ENCODE measurements around the gene TTLL10.
"Not testable (repeated sequence)": the region's sequence is repeated elsewhere in the genome, so short reads cannot be mapped to it uniquely, and the experiment has no call there.

TTLL10 gene

GRCh38 chr1:1134300-1134970 lies 39.2 kb upstream of the TTLL10 start:
- Histone ChIP-seq H3K27me3 (ENCODE audit: insufficient read depth, low read length) (peaks cover 16% of the 10 kb centered on the region), H3K36me3 (ENCODE audit: insufficient read depth, low read length) (no peaks in the 10 kb centered on the region), H3K9me3 (ENCODE audit: low read length) (peaks cover 3% of the 10 kb centered on the region), H3K4me1 (ENCODE audit: insufficient read depth, low read length) (peaks cover 13% of the 10 kb centered on the region), H3K4me3 (ENCODE audit: low read length) (no peak overlapping the region), H2AFZ (ENCODE audit: low read depth, low read length) (no peak overlapping the region)

- H3K27me3 ChIP-seq (ENCODE audit: insufficient read depth, low read length): peaks cover 16% of the 10 kb centered on the region
- peaks cover 3% of the 10 kb centered on the region for H3K9me3 ChIP-seq (ENCODE audit: low read length)
- H3K4me3 ChIP-seq (ENCODE audit: low read length): no peak overlapping the region
- H3K4me1 ChIP-seq (ENCODE audit: insufficient read depth, low read length): peaks cover 13% of the 10 kb centered on the region
- H3K36me3 ChIP-seq (ENCODE audit: insufficient read depth, low read length): no peaks in the 10 kb centered on the region
- H2AFZ ChIP-seq (ENCODE audit: low read depth, low read length): no peak overlapping the region
Measured at GRCh38 chr1:1135339-1136136, 38.1 kb upstream of the TTLL10 start.

- H3K4me1 ChIP-seq (ENCODE audit: insufficient read depth, low read length): peaks cover 13% of the 10 kb centered on the region
- peaks cover 16% of the 10 kb centered on the region for H3K27me3 ChIP-seq (ENCODE audit: insufficient read depth, low read length)
- peaks cover 3% of the 10 kb centered on the region for H3K9me3 ChIP-seq (ENCODE audit: low read length)
- H3K4me3 ChIP-seq (ENCODE audit: low read length): no peak overlapping the region
- no peak overlapping the region for H2AFZ ChIP-seq (ENCODE audit: low read depth, low read length)
- no peaks in the 10 kb centered on the region for H3K36me3 ChIP-seq (ENCODE audit: insufficient read depth, low read length)
Measured at GRCh38 chr1:1136547-1137230, 37.0 kb upstream of the TTLL10 start.

- H3K9me3 ChIP-seq (ENCODE audit: low read length): peaks cover 3% of the 10 kb centered on the region
- no peaks in the 10 kb centered on the region for H3K36me3 ChIP-seq (ENCODE audit: insufficient read depth, low read length)
- H3K4me3 ChIP-seq (ENCODE audit: low read length): no peak overlapping the region
- peaks cover 18% of the 10 kb centered on the region for H3K27me3 ChIP-seq (ENCODE audit: insufficient read depth, low read length)
- H3K4me1 ChIP-seq (ENCODE audit: insufficient read depth, low read length): peaks cover 13% of the 10 kb centered on the region
- H2AFZ ChIP-seq (ENCODE audit: low read depth, low read length): no peak overlapping the region
Measured at GRCh38 chr1:1137256-1138045, 36.2 kb upstream of the TTLL10 start.

GRCh38 chr1:1140673-1141072 lies 33.0 kb upstream of the TTLL10 start:
- Histone ChIP-seq H3K27me3 (ENCODE audit: insufficient read depth, low read length) (peaks cover 26% of the 10 kb centered on the region), H2AFZ (ENCODE audit: low read depth, low read length) (no peak overlapping the region), H3K4me1 (ENCODE audit: insufficient read depth, low read length) (peaks cover 14% of the 10 kb centered on the region), H3K9me3 (ENCODE audit: low read length) (no peaks in the 10 kb centered on the region), H3K36me3 (ENCODE audit: insufficient read depth, low read length) (no peaks in the 10 kb centered on the region), H3K4me3 (ENCODE audit: low read length) (no peak overlapping the region)

GRCh38 chr1:1141244-1141910 lies 32.3 kb upstream of the TTLL10 start:
- Histone ChIP-seq H2AFZ (ENCODE audit: low read depth, low read length) (no peak overlapping the region), H3K4me3 (ENCODE audit: low read length) (no peak overlapping the region), H3K36me3 (ENCODE audit: insufficient read depth, low read length) (no peaks in the 10 kb centered on the region), H3K9me3 (ENCODE audit: low read length) (no peaks in the 10 kb centered on the region), H3K4me1 (ENCODE audit: insufficient read depth, low read length) (peaks cover 6% of the 10 kb centered on the region), H3K27me3 (ENCODE audit: insufficient read depth, low read length) (peaks cover 26% of the 10 kb centered on the region)

- Histone ChIP-seq H3K9me3 (ENCODE audit: low read length) (no peaks in the 10 kb centered on the region), H2AFZ (ENCODE audit: low read depth, low read length) (no peak overlapping the region), H3K27me3 (ENCODE audit: insufficient read depth, low read length) (peaks cover 22% of the 10 kb centered on the region), H3K4me3 (ENCODE audit: low read length) (no peak overlapping the region), H3K4me1 (ENCODE audit: insufficient read depth, low read length) (peaks cover 4% of the 10 kb centered on the region), H3K36me3 (ENCODE audit: insufficient read depth, low read length) (no peaks in the 10 kb centered on the region)
Measured at GRCh38 chr1:1141911-1142250, 31.8 kb upstream of the TTLL10 start.

- peaks cover 18% of the 10 kb centered on the region for H3K27me3 ChIP-seq (ENCODE audit: insufficient read depth, low read length)
- H3K4me3 ChIP-seq (ENCODE audit: low read length); H3K4me1 ChIP-seq (ENCODE audit: insufficient read depth, low read length); H2AFZ ChIP-seq (ENCODE audit: low read depth, low read length); H3K36me3 ChIP-seq (ENCODE audit: insufficient read depth, low read length); H3K9me3 ChIP-seq (ENCODE audit: low read length): not testable (repeated sequence)
Measured at GRCh38 chr1:1142352-1142751, 31.3 kb upstream of the TTLL10 start.

GRCh38 chr1:1142844-1143243 lies 30.8 kb upstream of the TTLL10 start:
- Histone ChIP-seq H3K9me3 (ENCODE audit: low read length) (no peaks in the 10 kb centered on the region), H3K27me3 (ENCODE audit: insufficient read depth, low read length) (peaks cover 14% of the 10 kb centered on the region), H3K4me3 (ENCODE audit: low read length) (no peak overlapping the region), H3K4me1 (ENCODE audit: insufficient read depth, low read length) (peaks cover 4% of the 10 kb centered on the region), H2AFZ (ENCODE audit: low read depth, low read length) (no peak overlapping the region), H3K36me3 (ENCODE audit: insufficient read depth, low read length) (no peaks in the 10 kb centered on the region)

- peaks cover 9% of the 10 kb centered on the region for H3K27me3 ChIP-seq (ENCODE audit: insufficient read depth, low read length)
- no peaks in the 10 kb centered on the region for H3K36me3 ChIP-seq (ENCODE audit: insufficient read depth, low read length)
- H3K4me3 ChIP-seq (ENCODE audit: low read length): no peak overlapping the region
- no peak overlapping the region for H2AFZ ChIP-seq (ENCODE audit: low read depth, low read length)
- H3K4me1 ChIP-seq (ENCODE audit: insufficient read depth, low read length): peaks cover 4% of the 10 kb centered on the region
- peaks cover 4% of the 10 kb centered on the region for H3K9me3 ChIP-seq (ENCODE audit: low read length)
Measured at GRCh38 chr1:1143636-1144035, 30.0 kb upstream of the TTLL10 start.

GRCh38 chr1:1144122-1144842 lies 29.4 kb upstream of the TTLL10 start:
- Histone ChIP-seq H3K9me3 (ENCODE audit: low read length) (peaks cover 4% of the 10 kb centered on the region), H3K36me3 (ENCODE audit: insufficient read depth, low read length) (no peaks in the 10 kb centered on the region), H3K4me3 (ENCODE audit: low read length) (no peak overlapping the region), H3K4me1 (ENCODE audit: insufficient read depth, low read length) (peaks cover 4% of the 10 kb centered on the region), H3K27me3 (ENCODE audit: insufficient read depth, low read length) (peaks cover 9% of the 10 kb centered on the region), H2AFZ (ENCODE audit: low read depth, low read length) (no peak overlapping the region)

Measured in neuron (in vitro differentiated cells).